ENCODE results near the gene PHF11.

Gene PHF11

GRCh38 chr13:49464621-49465325 is 31.0 kb upstream of the PHF11 start:
- H3K4me1 ChIP-seq (ENCODE audit: control insufficient read depth, insufficient read depth, low read length): no peaks in the 10 kb centered on the region
- ChIA-PET CTCF (no interaction called here), POLR2A (no interaction called here)
- peaks cover 0 to 20% of the 10 kb centered on the region in 2 experiments; a peak in 2 of 3 replicates for H3K36me3 ChIP-seq (ENCODE audit: control insufficient read depth in 2 of 2, insufficient read depth in 1 of 2, low read length in 2 of 2)
- H3K9me3 ChIP-seq (ENCODE audit: control insufficient read depth, insufficient read depth, low read depth, low read length): no peaks in the 10 kb centered on the region
- no peak overlapping the region for H3K27ac ChIP-seq (ENCODE audit: extremely low read depth, low read depth, low read length)
- no peak for TF ChIP-seq ZNF19 (tag by site-specific recombination; IDR thresholded peaks at IDR 0.05; ENCODE audit: low read depth)
- TF ChIP-seq ZNF510 (tag by site-specific recombination; IDR thresholded peaks at IDR 0.05; ENCODE audit: insufficient replicate concordance): no peak
- no peak for TF ChIP-seq ZNF280C (tag by site-specific recombination; IDR thresholded peaks at IDR 0.05)
- TF ChIP-seq ZNF473 (tag by site-specific recombination; IDR thresholded peaks at IDR 0.05): no peak
- no peak for TF ChIP-seq ZNF830 (tag by site-specific recombination; IDR thresholded peaks at IDR 0.05; ENCODE audit: low read depth)
- no peak for TF ChIP-seq ZNF518A (tag by site-specific recombination; conservative IDR thresholded peaks at IDR 0.05; ENCODE audit: low read depth)
- TF ChIP-seq ZNF580 (tag by site-specific recombination; IDR thresholded peaks at IDR 0.05): no peak
- TF ChIP-seq MYNN (tag by site-specific recombination; IDR thresholded peaks at IDR 0.05; ENCODE audit: borderline replicate concordance): no peak
- no peak for TF ChIP-seq ZBTB6 (tag by site-specific recombination; IDR thresholded peaks at IDR 0.05)
- no peak for TF ChIP-seq ZNF660 (tag by site-specific recombination; IDR thresholded peaks at IDR 0.05)
- no peak for TF ChIP-seq ZFP37 (tag by site-specific recombination; IDR thresholded peaks at IDR 0.05)
- no peak for TF ChIP-seq SP3 (tag by site-specific recombination; IDR thresholded peaks at IDR 0.05)
- no peak for TF ChIP-seq ZNF335 (tag by site-specific recombination; conservative IDR thresholded peaks at IDR 0.05)
- TF ChIP-seq ZNF214 (tag by site-specific recombination; IDR thresholded peaks at IDR 0.05; ENCODE audit: borderline replicate concordance): no peak
- TF ChIP-seq ZNF354C (tag by site-specific recombination; IDR thresholded peaks at IDR 0.05; ENCODE audit: borderline replicate concordance, low read depth): no peak
- no peak for TF ChIP-seq ZNF184 (tag by site-specific recombination; IDR thresholded peaks at IDR 0.05)
- TF ChIP-seq ZBTB44 (tag by site-specific recombination; IDR thresholded peaks at IDR 0.05): no peak
- TF ChIP-seq ZNF791 (tag by site-specific recombination; IDR thresholded peaks at IDR 0.05): no peak
- H3K4me3 ChIP-seq (ENCODE audit: low read depth, low read length): no peak overlapping the region
